Measurements from ENCODE around the gene DEPDC5. TPM values are rescaled to one million over a fixed set of nuclear protein-coding genes. Genes with fewer than 3 reads are reported as not detected.

DEPDC5 gene
- total RNA-seq, 1 donor from 2014 or later = 15.2 TPM

GRCh38 chr22:31895411-31896123 lies 141.7 kb downstream of the DEPDC5 start:
- DNase-seq = no peak

- DNase-seq = no peak
These were observed 142.7 kb downstream of the DEPDC5 start for GRCh38 chr22:31896472-31896871.

GRCh38 chr22:31897842-31898805 lies 144.3 kb downstream of the DEPDC5 start:
- no peak for DNase-seq

- DNase-seq = no peak
These were observed 145.1 kb downstream of the DEPDC5 start for GRCh38 chr22:31898926-31899325.

- no peak for DNase-seq
These were observed 145.8 kb downstream of the DEPDC5 start for GRCh38 chr22:31899669-31900068.

GRCh38 chr22:31901388-31902137 lies 147.7 kb downstream of the DEPDC5 start:
- DNase-seq = no peak

- DNase-seq = no peak
These were observed 150.8 kb downstream of the DEPDC5 start for GRCh38 chr22:31904651-31905050.

GRCh38 chr22:31905356-31905755 lies 151.5 kb downstream of the DEPDC5 start:
- no peak for DNase-seq

GRCh38 chr22:31906086-31906485 lies 152.3 kb downstream of the DEPDC5 start:
- no peak for DNase-seq

- DNase-seq = no peak
These were observed 152.8 kb downstream of the DEPDC5 start for GRCh38 chr22:31906569-31906968.

- DNase-seq = no peak
These were observed 156.2 kb downstream of the DEPDC5 start for GRCh38 chr22:31909977-31910376.

- no peak for DNase-seq
These were observed 158.0 kb downstream of the DEPDC5 start for GRCh38 chr22:31911565-31912406.

- DNase-seq = no peak
These were observed 158.6 kb downstream of the DEPDC5 start for GRCh38 chr22:31912407-31912743.

GRCh38 chr22:31915586-31915985 lies 161.8 kb downstream of the DEPDC5 start:
- DNase-seq = no peak

- no peak for DNase-seq
These were observed 163.6 kb downstream of the DEPDC5 start for GRCh38 chr22:31917227-31917921.

GRCh38 chr22:31919730-31920129 lies 165.9 kb downstream of the DEPDC5 start:
- DNase-seq = no peak

GRCh38 chr22:31920306-31920705 lies 166.5 kb downstream of the DEPDC5 start:
- no peak for DNase-seq

GRCh38 chr22:31921106-31921505 lies 167.3 kb downstream of the DEPDC5 start:
- no peak for DNase-seq

GRCh38 chr22:31922534-31922933 lies 168.7 kb downstream of the DEPDC5 start:
- no peak for DNase-seq

GRCh38 chr22:31923136-31923535 lies 169.3 kb downstream of the DEPDC5 start:
- no peak for DNase-seq

- no peak for DNase-seq
These were observed 169.9 kb downstream of the DEPDC5 start for GRCh38 chr22:31923747-31924146.
